ENCODE data around the gene ZNF441.
"Not testable (repeated sequence)": the region's sequence is repeated elsewhere in the genome, so short reads cannot be mapped to it uniquely, and the experiment has no call there.

Gene ZNF441

GRCh38 chr19:11780431-11781020 lies 13.7 kb downstream of the ZNF441 start:
- DNase-seq (ENCODE audit: low read depth, low spot score) = no peak

GRCh38 chr19:11781295-11782057 lies 14.7 kb downstream of the ZNF441 start:
- no peak for DNase-seq (ENCODE audit: low read depth, low spot score)

GRCh38 chr19:11783767-11784166 lies 17.0 kb downstream of the ZNF441 start:
- no peak for DNase-seq (ENCODE audit: low read depth, low spot score)

GRCh38 chr19:11784356-11784755 lies 17.6 kb downstream of the ZNF441 start:
- no peak for DNase-seq (ENCODE audit: low read depth, low spot score)

GRCh38 chr19:11787536-11787935 lies 20.7 kb downstream of the ZNF441 start:
- DNase-seq (ENCODE audit: low read depth, low spot score) = no peak

- no peak for DNase-seq (ENCODE audit: low read depth, low spot score)
Observed at GRCh38 chr19:11792942-11793341, 26.1 kb downstream of the ZNF441 start.

GRCh38 chr19:11797491-11797890 lies 30.7 kb downstream of the ZNF441 start:
- peak; percentile 51 for DNase-seq (ENCODE audit: low read depth, low spot score)

- DNase-seq (ENCODE audit: low read depth, low spot score) = peak; percentile 78
Observed at GRCh38 chr19:11798391-11799330, 31.9 kb downstream of the ZNF441 start, which contains the start of gene ZNF491. ZNF491 (plus strand) TSS chr19:11798523; CDS start chr19:11805954, 7,431 bp downstream.

- DNase-seq (ENCODE audit: low read depth, low spot score) = no peak
Observed at GRCh38 chr19:11806354-11807098, 39.7 kb downstream of the ZNF441 start.

GRCh38 chr19:11807099-11807380 lies 40.2 kb downstream of the ZNF441 start:
- DNase-seq (ENCODE audit: low read depth, low spot score) = no peak

GRCh38 chr19:11813703-11814028 lies 46.9 kb downstream of the ZNF441 start:
- no peak for DNase-seq (ENCODE audit: low read depth, low spot score)

GRCh38 chr19:11814029-11814699 lies 47.4 kb downstream of the ZNF441 start, which contains the start of gene ZNF440:
ZNF440 (plus strand) TSS chr19:11814273; CDS start chr19:11814448, 175 bp downstream.
- DNase-seq (ENCODE audit: low read depth, low spot score) = peak; percentile 78

GRCh38 chr19:11814700-11815035 lies 47.9 kb downstream of the ZNF441 start:
- DNase-seq (ENCODE audit: low read depth, low spot score) = no peak

- no peak for DNase-seq (ENCODE audit: low read depth, low spot score)
Observed at GRCh38 chr19:11821474-11822109, 54.8 kb downstream of the ZNF441 start.

GRCh38 chr19:11828957-11829876 lies 62.4 kb downstream of the ZNF441 start:
- DNase-seq (ENCODE audit: low read depth, low spot score) = not testable (repeated sequence)

- DNase-seq (ENCODE audit: low read depth, low spot score) = no peak
Observed at GRCh38 chr19:11832253-11832912, 65.6 kb downstream of the ZNF441 start.

GRCh38 chr19:11833541-11833940 lies 66.7 kb downstream of the ZNF441 start:
- no peak for DNase-seq (ENCODE audit: low read depth, low spot score)
